ENCODE results near the gene B3GNT2.

B3GNT2 gene

DNA sequence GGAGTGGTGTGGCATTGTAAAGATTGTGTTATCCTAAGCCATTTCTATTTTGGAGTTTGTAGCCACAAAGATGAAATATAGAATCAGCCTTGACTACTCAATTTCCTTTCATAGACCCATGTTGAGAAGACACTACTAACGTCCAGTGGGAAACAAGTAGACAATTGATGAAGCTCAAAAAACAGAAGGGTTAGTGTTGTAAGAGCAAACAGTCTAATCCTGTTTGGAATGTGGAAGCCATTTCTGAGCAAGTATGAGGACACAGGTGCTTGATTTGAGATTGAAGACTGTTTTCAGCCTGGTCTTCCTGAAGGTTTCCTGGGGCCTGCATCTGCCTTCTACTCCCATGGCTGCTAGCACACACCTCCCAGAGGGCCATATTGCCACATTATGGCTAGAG lies 29.1 kb downstream of the B3GNT2 start:
- CTCF ChIA-PET: interaction anchor here (0.7 kb wide), 1 partner anchor 270 kb away, joined by 3 read pairs; no protein-coding TSS in a partner anchor
- Mint-ChIP-seq H3K4me3 (no peak overlapping the region), H3K27ac (no peak overlapping the region), H3K36me3 (peaks cover 60% of the 10 kb centered on the region), H3K27me3 (no peaks in the 10 kb centered on the region), H3K4me1 (peaks cover 38% of the 10 kb centered on the region), H3K9me3 (peaks cover 22% of the 10 kb centered on the region)
- no peak for DNase-seq

DNA sequence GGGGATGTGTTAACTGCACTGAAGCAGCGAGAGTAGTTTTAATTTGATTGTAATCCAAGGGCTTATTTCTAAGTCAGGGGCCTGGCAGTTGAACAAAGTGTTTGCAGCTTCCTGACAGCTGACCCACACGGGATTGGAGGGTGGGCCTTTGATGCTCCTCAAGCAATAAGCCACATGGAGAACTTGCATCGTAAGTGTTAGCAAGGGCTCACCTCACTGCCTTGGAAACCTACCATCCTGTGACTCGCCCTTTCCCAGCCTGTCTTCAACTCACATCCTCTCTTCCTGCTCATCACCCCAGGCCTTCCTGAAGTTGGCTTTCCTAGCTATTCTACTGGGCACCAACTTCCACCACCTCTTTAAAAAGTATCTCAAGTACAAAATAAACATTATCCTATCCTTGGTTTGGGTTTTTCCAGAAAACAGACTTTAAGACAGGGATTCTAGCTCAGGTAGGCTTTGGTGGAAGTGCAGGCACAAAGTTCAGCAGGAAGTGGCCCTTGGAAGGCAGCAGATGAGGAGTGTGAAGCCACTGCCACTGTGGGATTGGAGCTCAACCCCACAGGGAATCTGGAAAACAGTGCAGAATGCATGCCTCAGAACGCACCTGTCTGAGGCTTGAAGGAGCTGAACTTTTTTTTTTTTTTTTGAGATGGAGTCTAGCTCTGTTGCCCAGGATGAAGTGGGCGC lies 31.6 kb downstream of the B3GNT2 start:
- DNase-seq: no peak
- H3K4me1 Mint-ChIP-seq: peaks cover 21% of the 10 kb centered on the region
- no peak overlapping the region for H3K4me3 Mint-ChIP-seq
- CTCF ChIA-PET: no interaction called here
- H3K36me3 Mint-ChIP-seq: peaks cover 41% of the 10 kb centered on the region
- peaks cover 10% of the 10 kb centered on the region for H3K9me3 Mint-ChIP-seq
- H3K27me3 Mint-ChIP-seq: no peaks in the 10 kb centered on the region
- peak overlapping the region; percentile 3 for H3K27ac Mint-ChIP-seq

DNA sequence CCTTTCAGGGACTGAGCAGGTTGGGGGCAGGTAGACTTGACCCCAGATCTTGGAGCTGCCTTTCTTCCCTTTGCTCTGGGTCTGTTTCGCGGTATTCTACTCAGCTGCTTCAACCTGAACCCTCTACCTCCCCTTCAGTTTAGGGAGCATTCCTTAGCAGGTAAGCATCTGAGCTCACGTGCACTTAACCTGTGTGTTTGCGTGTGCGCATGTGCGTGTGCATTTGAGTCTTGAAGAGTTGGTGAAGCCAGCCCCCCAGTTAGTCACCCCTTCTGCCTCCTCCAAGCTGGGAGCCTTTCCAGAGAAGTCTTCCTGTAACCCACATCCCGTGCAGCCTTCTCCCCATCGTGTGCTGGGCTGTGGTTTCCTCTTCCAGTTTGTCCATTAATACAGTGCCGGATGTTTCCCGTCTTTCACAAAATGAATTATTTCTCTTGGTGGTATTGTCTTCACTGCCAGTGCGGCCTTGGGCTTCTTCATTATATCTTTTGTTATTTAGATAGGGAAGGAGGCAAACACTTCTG lies 33.2 kb downstream of the B3GNT2 start:
- CTCF ChIA-PET: no interaction called here
- Mint-ChIP-seq H3K36me3 (peaks cover 25% of the 10 kb centered on the region), H3K4me3 (no peak overlapping the region), H3K27ac (no peak overlapping the region), H3K9me3 (no peaks in the 10 kb centered on the region), H3K4me1 (peaks cover 9% of the 10 kb centered on the region), H3K27me3 (no peaks in the 10 kb centered on the region)
- no peak for DNase-seq

DNA sequence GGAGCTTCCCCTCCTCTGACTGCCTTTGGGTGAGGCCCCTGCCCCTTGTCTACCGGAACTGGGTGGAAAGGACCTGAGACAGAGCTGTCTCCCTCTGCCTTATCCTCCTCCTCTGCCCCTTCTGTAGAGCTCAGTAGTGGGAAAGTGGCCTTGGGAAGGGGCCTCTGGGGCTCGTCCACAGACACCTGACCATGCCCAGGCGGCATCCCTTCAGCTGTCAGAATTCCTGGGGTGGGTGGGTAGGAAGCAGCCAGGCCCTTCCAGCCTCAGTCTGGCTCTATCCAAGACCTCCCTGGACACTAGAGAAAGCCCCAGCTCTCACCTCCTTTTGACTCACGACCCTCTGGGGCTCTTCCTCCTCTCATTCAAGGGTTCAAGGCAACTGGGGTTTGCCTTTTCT lies 35.6 kb downstream of the B3GNT2 start:
- no peaks in the 10 kb centered on the region for H3K9me3 Mint-ChIP-seq
- H3K36me3 Mint-ChIP-seq: peaks cover 5% of the 10 kb centered on the region
- H3K27me3 Mint-ChIP-seq: no peaks in the 10 kb centered on the region
- no peak for DNase-seq
- H3K4me3 Mint-ChIP-seq: no peak overlapping the region
- peaks cover 9% of the 10 kb centered on the region for H3K4me1 Mint-ChIP-seq
- H3K27ac Mint-ChIP-seq: no peak overlapping the region
- CTCF ChIA-PET: no interaction called here

DNA sequence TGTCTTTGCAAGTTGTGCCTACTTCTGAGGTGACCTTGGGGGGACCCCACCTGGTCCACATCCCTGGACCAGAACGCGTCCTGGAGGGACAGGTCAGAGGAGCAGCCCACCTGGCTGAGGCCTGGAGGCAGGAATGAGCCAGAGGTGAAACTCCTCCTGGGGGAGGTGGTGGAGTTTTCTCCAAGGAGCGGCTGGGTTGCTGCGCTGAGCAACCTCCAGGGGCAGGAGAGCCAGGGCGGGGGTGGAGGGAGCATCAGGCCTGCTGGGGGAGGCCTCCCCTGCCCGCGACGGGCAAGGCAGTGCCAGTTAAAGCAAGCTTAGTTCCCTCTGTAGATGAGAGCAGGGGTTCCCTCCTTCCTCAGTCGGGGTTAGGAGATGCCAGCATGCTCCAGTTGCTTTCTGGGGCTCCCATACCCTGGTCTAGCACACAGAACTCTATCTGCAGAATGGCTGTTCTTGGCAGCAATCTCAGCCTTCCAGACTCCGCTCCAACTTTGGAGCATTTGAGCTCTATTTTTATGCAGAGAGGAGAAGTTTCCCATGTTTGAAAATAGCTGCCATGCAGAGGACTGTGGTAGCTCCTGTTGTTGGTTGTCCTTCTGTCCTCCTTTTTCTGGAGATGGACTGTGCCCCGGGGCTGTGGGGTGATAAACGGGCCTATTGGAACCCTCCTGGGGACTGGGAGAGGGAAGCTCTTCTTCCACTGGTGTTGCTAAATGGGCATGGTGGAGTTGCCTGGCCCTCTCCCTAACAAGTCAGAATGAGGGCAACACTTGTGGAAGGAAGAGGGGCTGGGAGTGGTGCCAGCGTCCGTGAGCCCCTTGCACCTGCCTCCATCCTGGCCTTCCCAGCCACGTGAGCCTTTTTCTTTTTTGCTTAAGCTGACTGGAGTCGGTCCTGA lies 39.1 kb downstream of the B3GNT2 start:
- no peaks in the 10 kb centered on the region for H3K36me3 Mint-ChIP-seq

DNA sequence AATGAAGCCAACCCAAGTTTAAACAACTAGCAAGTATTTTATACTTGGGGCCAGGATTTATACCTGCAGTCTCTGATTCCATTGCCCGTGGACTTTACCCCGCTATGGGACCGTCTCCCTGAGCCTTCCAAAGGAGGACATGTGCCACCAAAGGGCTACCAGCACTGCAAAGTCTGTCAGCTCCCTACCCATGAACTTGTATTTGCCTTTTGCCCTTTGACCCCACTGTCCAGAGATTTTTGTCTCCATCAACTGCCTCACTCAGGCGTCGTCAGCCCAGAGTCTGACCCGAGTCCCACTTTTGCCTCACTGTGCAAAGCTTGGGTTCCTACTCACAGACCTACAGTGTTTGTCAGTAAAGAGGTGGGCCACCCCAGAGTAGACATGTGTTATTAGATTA lies 40.6 kb downstream of the B3GNT2 start:
- Mint-ChIP-seq H3K9me3 (no peaks in the 10 kb centered on the region), H3K36me3 (no peaks in the 10 kb centered on the region), H3K4me3 (no peak overlapping the region), H3K27me3 (no peaks in the 10 kb centered on the region), H3K27ac (no peak overlapping the region), H3K4me1 (no peaks in the 10 kb centered on the region)
- no peak for DNase-seq
- CTCF ChIA-PET: no interaction called here

More for the DNA sequence above, 39.1 kb downstream of the B3GNT2 start:
- H3K27ac Mint-ChIP-seq: no peak overlapping the region
- no peaks in the 10 kb centered on the region for H3K9me3 Mint-ChIP-seq
- no peak overlapping the region for H3K4me3 Mint-ChIP-seq
- H3K4me1 Mint-ChIP-seq: peaks cover 4% of the 10 kb centered on the region
- CTCF ChIA-PET: interaction anchor here (0.6 kb wide), 1 partner anchor 33 kb away, joined by 3 read pairs; no protein-coding TSS in a partner anchor
- H3K27me3 Mint-ChIP-seq: no peaks in the 10 kb centered on the region
- DNase-seq: no peak

DNA sequence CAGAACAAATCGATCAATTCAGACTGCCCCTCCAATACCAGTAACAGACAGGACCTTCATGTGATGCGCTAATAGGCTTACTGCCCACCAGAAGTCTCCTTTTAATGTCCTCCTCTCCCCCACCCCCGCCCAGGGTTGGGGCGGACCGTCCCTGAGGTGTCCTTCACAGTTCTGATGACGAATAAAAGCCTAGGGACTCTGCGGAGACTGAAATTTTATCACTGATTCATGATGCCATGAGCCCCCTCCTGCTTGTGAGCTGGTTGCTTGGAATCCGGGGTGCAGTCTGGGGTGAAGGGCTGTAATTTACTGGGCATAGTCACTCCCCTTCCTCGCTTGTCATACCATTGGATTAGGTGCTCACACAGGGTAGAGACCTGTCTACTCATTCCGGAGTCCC lies 42.3 kb downstream of the B3GNT2 start:
- no peak overlapping the region for H3K4me3 Mint-ChIP-seq
- no peaks in the 10 kb centered on the region for H3K9me3 Mint-ChIP-seq
- no peak overlapping the region for H3K27ac Mint-ChIP-seq
- H3K27me3 Mint-ChIP-seq: no peaks in the 10 kb centered on the region
- CTCF ChIA-PET: no interaction called here
- no peak for DNase-seq
- no peaks in the 10 kb centered on the region for H3K36me3 Mint-ChIP-seq
- H3K4me1 Mint-ChIP-seq: peaks cover 3% of the 10 kb centered on the region

DNA sequence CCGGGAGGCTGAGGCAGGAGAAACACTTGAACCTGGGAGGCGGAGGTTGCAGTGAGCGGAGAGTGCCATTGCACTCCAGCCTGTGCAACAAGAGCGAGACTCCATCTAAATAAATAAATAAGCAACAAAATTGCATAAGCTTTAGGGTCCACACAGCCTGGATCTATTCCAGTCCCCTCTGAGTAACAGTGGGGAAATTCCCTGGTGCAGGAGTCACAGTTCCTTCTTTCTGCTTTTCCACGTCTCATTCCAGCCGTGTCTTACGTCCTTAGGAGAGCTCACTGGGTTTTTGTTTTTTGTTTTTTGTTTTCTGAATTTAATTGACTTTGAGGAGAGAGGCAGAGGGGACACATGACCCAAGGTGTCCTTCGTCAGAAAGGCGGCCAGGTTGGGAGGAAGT lies 44.6 kb downstream of the B3GNT2 start:
- H3K27me3 Mint-ChIP-seq: no peaks in the 10 kb centered on the region
- no peaks in the 10 kb centered on the region for H3K36me3 Mint-ChIP-seq
- H3K4me1 Mint-ChIP-seq: peaks cover 3% of the 10 kb centered on the region
- H3K27ac Mint-ChIP-seq: no peak overlapping the region
- no peaks in the 10 kb centered on the region for H3K9me3 Mint-ChIP-seq
- no peak for DNase-seq
- no peak overlapping the region for H3K4me3 Mint-ChIP-seq
- CTCF ChIA-PET: interaction anchor here (0.6 kb wide), 1 partner anchor 23 kb away, joined by 3 read pairs; no protein-coding TSS in a partner anchor

DNA sequence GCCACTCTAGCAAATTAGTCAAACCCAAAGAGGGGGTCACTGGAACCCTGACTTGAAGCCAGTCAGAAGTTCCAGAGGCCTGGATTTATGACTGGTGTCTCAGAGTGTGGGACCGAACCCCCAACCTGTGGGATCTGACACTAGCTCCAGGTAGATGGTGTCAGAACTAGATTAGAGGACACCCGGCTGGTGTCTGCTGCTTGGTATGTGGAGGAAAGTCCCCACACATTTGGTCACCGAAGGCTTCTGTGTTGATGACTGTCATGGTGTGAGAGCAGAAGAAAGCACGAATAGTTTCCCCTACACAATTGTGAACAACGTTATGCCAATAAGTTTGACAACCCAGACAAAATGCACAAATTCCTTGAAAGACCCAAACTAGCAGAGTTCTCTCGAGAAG lies 48.1 kb downstream of the B3GNT2 start:
- Mint-ChIP-seq H3K4me3 (no peak overlapping the region), H3K27me3 (no peaks in the 10 kb centered on the region), H3K9me3 (no peaks in the 10 kb centered on the region), H3K27ac (no peak overlapping the region), H3K4me1 (peaks cover 3% of the 10 kb centered on the region), H3K36me3 (no peaks in the 10 kb centered on the region)
- CTCF ChIA-PET: no interaction called here
- DNase-seq: no peak

DNA sequence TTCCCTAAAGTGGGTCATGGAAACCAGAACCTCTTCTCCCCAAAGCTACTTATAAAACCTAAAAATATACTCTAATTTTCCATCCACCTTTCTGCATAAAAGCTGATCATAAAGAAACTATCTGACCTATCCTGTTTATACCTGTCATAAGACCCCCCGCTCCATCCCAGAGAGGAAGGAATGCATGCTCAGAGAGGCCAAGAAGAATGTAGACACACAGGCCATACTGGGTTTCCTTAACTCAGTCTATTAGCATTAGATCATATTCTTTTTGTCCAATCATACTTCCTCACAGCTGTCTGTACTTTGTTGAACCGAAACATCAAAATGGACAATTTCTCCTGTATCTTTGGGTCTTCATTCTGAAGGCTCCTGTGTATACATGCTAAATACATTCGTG lies 52.3 kb downstream of the B3GNT2 start:
- H3K27me3 Mint-ChIP-seq: no peaks in the 10 kb centered on the region
- H3K9me3 Mint-ChIP-seq: no peaks in the 10 kb centered on the region
- no peaks in the 10 kb centered on the region for H3K36me3 Mint-ChIP-seq
- no peak for DNase-seq
- CTCF ChIA-PET: no interaction called here
- H3K4me3 Mint-ChIP-seq: no peak overlapping the region
- H3K4me1 Mint-ChIP-seq: no peaks in the 10 kb centered on the region
- no peak overlapping the region for H3K27ac Mint-ChIP-seq

DNA sequence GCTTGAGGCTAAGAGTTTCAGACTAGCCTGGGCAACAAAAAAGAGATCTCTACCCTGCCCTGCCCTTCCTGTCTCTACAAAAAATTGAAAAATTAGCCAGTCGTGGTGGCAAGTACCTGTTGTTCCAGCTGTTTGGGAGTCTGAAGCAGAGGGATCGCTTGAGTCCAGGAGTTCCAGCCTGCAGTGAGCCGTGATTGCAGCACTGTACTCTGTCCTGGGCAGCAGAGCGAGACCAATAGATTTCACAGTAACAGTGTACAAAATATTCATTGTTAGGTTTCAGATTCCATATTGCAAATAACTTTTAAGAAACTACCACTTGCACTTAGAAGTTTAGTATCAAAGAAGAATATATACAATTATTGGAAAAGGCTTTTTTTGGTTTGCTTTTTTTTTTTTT lies 54.3 kb downstream of the B3GNT2 start:
- Mint-ChIP-seq H3K9me3 (no peaks in the 10 kb centered on the region), H3K4me3 (no peak overlapping the region), H3K27ac (no peak overlapping the region), H3K27me3 (no peaks in the 10 kb centered on the region), H3K36me3 (no peaks in the 10 kb centered on the region), H3K4me1 (no peaks in the 10 kb centered on the region)
- DNase-seq: no peak
- CTCF ChIA-PET: no interaction called here

DNA sequence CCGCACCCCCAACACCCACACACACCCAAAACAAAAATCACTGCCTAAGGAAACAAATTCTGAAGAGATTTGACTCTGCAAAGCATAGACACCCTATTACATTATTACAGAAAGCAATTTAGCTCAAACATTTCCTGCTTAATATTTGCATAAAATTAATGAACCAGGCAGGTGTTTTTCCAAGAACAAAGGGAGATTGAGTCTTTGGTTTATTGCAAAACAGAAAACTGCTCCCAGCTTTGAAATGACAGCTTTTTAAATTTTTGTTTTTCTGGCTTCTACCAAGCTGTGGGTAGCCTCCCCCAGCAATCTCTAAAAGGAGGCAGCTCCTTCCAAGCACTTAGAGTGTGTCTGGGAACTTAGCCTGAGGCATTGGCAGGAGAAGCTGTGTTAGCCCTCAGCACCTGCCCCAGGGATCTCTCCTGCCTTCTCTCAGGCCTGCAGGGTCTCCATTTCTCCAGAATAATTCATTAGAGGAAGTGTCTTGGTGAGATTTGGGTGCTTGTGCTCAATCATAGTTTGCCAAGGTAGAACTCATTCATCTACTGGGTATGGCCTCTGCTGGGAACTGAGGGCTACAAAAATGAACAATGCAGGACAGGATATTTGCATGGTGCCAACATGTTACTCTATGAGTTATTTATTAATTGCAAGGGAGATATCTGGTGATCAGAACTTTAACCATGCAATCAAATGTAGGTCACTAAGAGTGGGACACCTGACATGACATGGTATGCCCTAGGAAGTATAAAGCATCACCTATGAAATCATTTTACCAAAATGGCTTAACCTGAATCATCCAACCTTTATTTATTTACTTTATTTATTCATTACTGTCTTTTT lies 58.7 kb downstream of the B3GNT2 start:
- H3K36me3 Mint-ChIP-seq: no peaks in the 10 kb centered on the region
- no peak overlapping the region for H3K27ac Mint-ChIP-seq
- CTCF ChIA-PET: no interaction called here
- DNase-seq: no peak
- no peak overlapping the region for H3K4me3 Mint-ChIP-seq
- no peaks in the 10 kb centered on the region for H3K4me1 Mint-ChIP-seq
- H3K9me3 Mint-ChIP-seq: no peaks in the 10 kb centered on the region
- no peaks in the 10 kb centered on the region for H3K27me3 Mint-ChIP-seq

DNA sequence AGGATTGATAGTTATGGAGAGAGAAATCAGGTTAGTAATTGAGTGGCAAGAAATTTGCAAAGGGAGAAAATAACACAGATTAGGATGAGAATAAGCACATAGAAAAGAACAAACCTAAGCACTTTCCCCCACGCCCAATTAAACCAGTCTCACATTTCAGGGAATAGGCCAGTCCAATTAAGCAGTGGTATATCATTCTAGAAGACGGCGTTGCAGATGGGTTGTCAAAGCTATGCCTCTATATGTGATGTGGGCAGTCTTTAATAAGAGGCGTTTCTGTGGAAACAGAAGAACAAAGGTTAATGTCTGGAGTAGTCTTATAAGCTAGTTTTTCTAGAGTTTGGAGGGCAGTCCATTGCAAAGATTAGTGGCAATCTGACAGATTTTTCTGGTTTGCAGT lies 61.6 kb downstream of the B3GNT2 start:
- Mint-ChIP-seq H3K27me3 (no peaks in the 10 kb centered on the region), H3K27ac (no peak overlapping the region), H3K9me3 (no peaks in the 10 kb centered on the region), H3K4me3 (no peak overlapping the region), H3K4me1 (no peaks in the 10 kb centered on the region), H3K36me3 (no peaks in the 10 kb centered on the region)
- no peak for DNase-seq
- CTCF ChIA-PET: no interaction called here

DNA sequence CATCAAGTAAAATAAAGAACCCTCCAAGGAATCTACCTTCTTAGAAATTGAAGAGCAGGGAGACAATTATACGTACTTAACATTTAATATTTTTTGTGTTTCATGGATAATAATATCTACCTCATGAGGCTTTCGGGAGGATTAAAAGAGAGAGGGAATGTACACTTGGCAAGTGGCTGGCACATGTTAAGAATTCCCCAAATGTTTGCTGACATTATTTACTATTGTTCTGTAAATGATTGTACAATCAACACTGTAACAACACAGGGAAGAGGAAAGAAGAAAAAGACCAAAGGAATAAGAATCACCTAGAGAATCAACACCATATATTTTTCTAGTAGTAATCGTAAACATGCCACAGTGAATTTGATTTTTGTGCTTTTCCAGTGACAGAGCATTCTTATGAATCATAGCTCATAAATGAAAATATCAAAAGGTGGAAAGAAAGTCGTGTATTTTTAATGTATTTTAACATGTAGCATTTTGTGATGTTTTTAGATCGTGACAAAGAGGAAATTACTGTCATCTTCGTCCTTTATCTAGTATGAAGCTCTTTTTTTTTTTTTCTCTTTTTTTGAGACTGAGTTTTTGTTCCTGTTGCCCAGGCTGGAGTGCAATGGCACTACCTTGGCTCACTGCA lies 67.3 kb downstream of the B3GNT2 start:
- no peaks in the 10 kb centered on the region for H3K36me3 Mint-ChIP-seq
- H3K27ac Mint-ChIP-seq: no peak overlapping the region
- H3K27me3 Mint-ChIP-seq: peaks cover 4% of the 10 kb centered on the region
- no peak for DNase-seq
- no peak overlapping the region for H3K4me3 Mint-ChIP-seq
- peaks cover 2% of the 10 kb centered on the region for H3K9me3 Mint-ChIP-seq
- CTCF ChIA-PET: interaction anchor here (0.6 kb wide), 1 partner anchor 23 kb away, joined by 3 read pairs; no protein-coding TSS in a partner anchor
- H3K4me1 Mint-ChIP-seq: no peaks in the 10 kb centered on the region

Measured in activated naive CD4-positive, alpha-beta T cell treated with anti-CD3 and anti-CD28 coated beads, Interleukin-2, amount 10 ng/mL, durations not matched to agents 7 days and 5 days (primary cell).